AG04450 (cell line): ENCODE data around the gene RAPGEF3. TPM values are rescaled to one million over a fixed set of nuclear protein-coding genes. Genes with fewer than 3 reads are reported as not detected.

Experiments
- CTCF ChIA-PET: fragments of 300-600, 350-600 bp; formaldehyde crosslinking; extraction: SDS; loops from one replicate; lab custom pipeline; 2022; ENCODE audit warnings: antibody characterized with exemption, inconsistent platforms; lab: Charles Lee
- POLR2A ChIA-PET: fragments of 350-600 bp; formaldehyde crosslinking; extraction: SDS; loops from one replicate; lab custom pipeline; 2021; ENCODE audit warnings: antibody characterized with exemption, inconsistent platforms; lab: Yijun Ruan, JAX
- DNase-seq: peaks from one replicate; pipeline ENCODE4 v3.0.0-alpha.2; 2011; ENCODE audit warnings: low read depth, low spot score
- H3K27ac ChIP-seq: one replicate; pipeline ENCODE4 v1.5.1; 2012; ENCODE audit warnings: low read depth, low read length, control low read depth
- H3K27me3 ChIP-seq: one replicate; pipeline ENCODE4 v1.6.0; 2012; ENCODE audit warnings: low read length; ENCODE audit not compliant: control insufficient read depth, insufficient read depth
- H3K4me3 ChIP-seq: 2 replicates; pipeline ENCODE4 v1.5.1; 2011; ENCODE audit warnings: mild to moderate bottlenecking, low read depth, low read length, control low read depth
- H3K9me3 ChIP-seq: 2 replicates; pipeline ENCODE4 v1.5.1; 2012; ENCODE audit warnings: low read length; ENCODE audit not compliant: control insufficient read depth, insufficient read depth
- polyA plus RNA-seq: library from polyadenylated mRNA; depleted of rRNA; stranded (reverse); fragments of >200 nt; gene quantifications from 2 replicates; pipeline ENCODE4 v1.2.3, GENCODE V29; 2011
- TF ChIP-seq, protein P1 (sequence below): IDR thresholded peaks from 2 replicates; pipeline ENCODE4 v1.5.1; 2011; ENCODE audit warnings: low read depth, low read length, control low read depth, inconsistent platforms

The RAPGEF3 gene
- polyA plus RNA-seq, 1 experiment = 1.7 TPM

DNA sequence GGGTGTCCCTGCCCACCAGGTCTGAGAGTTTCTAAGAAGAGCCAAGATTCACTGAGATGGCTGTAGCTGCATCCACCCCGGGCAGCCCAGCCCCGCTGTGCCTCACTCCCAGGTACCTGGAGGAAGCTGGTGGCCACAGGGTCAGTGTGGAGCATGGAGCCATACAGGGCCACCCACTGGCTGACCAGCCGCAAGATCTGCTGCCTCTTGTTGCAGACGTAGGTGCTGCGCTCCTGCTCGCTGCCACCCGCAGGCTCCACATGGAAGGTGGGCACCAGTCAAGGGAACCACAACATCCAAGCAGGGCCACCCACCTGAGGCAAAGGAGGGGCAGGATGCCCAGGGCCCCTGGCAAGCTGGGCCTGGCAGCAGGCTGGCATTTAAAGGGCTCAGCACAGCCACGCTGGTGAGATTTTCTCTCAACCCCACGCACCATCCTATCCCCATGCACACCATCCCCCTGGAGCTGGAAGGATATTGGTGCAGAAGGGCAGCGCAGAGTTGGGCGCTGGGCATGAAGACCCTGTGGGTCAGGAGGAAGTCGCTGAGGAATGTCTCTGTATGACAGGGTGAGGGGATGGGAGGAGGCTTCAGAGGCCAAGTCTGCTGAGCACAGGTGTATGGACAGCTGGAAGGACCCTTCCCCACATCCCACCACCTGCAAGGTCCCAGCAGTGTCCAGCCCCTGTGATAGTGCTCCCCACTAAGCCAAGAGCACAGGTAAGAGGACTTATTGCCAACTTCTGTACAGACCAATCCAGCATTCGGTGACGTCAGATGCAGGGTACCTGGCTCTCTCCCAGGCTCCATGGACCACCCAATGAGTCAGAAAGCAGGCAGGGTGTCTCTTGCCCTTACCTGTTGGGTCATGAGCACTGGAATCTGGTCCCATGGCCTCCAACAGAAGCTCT, 10.8 kb downstream of the RAPGEF3 start:
- ChIA-PET CTCF (no interaction called here), POLR2A (interaction anchor here (0.6 kb wide), 1 partner anchor 693 kb away, joined by 3 read pairs; no protein-coding TSS in a partner anchor)
- Histone ChIP-seq H3K27ac (no peak overlapping the region), H3K27me3 (peaks cover 36% of the 10 kb centered on the region), H3K9me3 (no peaks in the 10 kb centered on the region), H3K4me3 (no peak overlapping the region)
- TF ChIP-seq, protein P1, sequence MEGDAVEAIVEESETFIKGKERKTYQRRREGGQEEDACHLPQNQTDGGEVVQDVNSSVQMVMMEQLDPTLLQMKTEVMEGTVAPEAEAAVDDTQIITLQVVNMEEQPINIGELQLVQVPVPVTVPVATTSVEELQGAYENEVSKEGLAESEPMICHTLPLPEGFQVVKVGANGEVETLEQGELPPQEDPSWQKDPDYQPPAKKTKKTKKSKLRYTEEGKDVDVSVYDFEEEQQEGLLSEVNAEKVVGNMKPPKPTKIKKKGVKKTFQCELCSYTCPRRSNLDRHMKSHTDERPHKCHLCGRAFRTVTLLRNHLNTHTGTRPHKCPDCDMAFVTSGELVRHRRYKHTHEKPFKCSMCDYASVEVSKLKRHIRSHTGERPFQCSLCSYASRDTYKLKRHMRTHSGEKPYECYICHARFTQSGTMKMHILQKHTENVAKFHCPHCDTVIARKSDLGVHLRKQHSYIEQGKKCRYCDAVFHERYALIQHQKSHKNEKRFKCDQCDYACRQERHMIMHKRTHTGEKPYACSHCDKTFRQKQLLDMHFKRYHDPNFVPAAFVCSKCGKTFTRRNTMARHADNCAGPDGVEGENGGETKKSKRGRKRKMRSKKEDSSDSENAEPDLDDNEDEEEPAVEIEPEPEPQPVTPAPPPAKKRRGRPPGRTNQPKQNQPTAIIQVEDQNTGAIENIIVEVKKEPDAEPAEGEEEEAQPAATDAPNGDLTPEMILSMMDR = no peak
- no peak for DNase-seq

DNA sequence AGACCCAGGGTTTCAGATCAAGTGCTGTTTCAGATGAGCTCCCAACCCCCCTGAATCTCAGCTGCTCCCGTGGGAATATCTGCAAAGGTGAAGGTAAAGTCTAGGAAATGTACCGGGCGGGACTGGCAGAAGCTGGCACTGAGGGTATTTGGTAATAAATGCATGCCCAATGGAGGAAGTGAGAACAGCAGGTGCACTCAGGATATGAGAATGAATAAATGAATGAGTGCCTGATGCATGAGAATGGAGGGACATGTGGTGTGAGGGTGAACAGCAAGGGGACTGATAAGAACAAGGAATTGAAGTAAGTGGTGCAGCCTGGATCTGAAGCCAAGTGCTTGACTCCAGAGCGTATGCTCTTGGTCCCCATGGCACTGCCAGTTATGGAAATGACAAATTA, 11.6 kb downstream of the RAPGEF3 start:
- H3K27me3 ChIP-seq = peaks cover 36% of the 10 kb centered on the region
- TF ChIP-seq, protein P1 = no peak
- no peaks in the 10 kb centered on the region for H3K9me3 ChIP-seq
- ChIA-PET POLR2A (no interaction called here), CTCF (interaction anchor here (1.1 kb wide), 1 partner anchor 20 kb away, joined by 3 read pairs; no protein-coding TSS in a partner anchor)
- no peak overlapping the region for H3K4me3 ChIP-seq
- no peak for DNase-seq
- no peak overlapping the region for H3K27ac ChIP-seq

DNA sequence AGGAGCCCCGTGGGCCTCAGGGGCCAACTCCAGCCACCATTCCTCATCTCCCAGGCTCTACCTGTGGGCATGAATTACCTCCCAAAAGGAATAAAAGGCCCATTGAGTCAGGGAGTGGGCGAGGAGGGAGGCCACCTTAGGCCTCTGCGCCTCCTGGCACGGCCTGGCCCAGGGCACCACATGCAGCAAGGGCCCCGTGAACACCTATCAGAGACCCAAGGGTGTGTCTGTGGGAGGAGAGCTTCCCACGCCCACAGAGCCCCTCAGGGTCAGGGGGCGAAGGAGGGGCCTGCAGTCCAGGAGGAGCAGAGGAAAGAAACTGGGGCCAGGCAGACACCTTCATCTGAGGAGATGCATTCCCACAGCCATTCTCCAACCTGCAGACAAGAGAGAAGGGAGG, 12.2 kb downstream of the RAPGEF3 start:
- no peak overlapping the region for H3K4me3 ChIP-seq
- H3K9me3 ChIP-seq = no peaks in the 10 kb centered on the region
- no peak overlapping the region for H3K27ac ChIP-seq
- peaks cover 36% of the 10 kb centered on the region for H3K27me3 ChIP-seq
- POLR2A ChIA-PET = no interaction called here
- no peak for DNase-seq
- CTCF ChIA-PET = interaction anchor here (1.1 kb wide), 1 partner anchor 21 kb away, joined by 3 read pairs; no protein-coding TSS in a partner anchor
- TF ChIP-seq, protein P1 = no peak

DNA sequence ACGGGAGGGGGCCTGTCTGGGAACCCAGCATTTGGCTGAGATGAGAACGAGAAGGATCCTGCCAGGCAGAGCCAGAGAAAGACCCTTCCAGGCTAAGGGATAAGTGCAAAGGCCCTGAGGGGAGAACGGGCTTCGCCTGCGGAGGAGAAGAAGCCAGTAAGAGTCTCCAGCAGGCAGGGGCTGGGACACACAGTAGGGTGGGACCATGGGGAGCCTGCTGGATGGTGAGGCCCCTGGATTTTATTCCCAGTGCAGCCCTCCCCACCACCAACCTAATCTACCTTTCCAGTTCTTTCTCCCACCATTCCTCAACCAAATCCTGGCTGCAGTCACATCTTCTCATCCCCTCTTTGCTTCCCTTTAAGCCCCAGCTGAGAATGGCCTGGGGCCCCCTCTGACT, 12.6 kb downstream of the RAPGEF3 start:
- H3K4me3 ChIP-seq = no peak overlapping the region
- no peaks in the 10 kb centered on the region for H3K9me3 ChIP-seq
- DNase-seq = no peak
- peaks cover 36% of the 10 kb centered on the region for H3K27me3 ChIP-seq
- H3K27ac ChIP-seq = no peak overlapping the region
- TF ChIP-seq, protein P1 = no peak
- ChIA-PET CTCF (interaction anchor here (1.1 kb wide), 1 partner anchor 21 kb away, joined by 3 read pairs; no protein-coding TSS in a partner anchor), POLR2A (no interaction called here)
